Trophoblast cell (in vitro differentiated cells and primary cell): ENCODE measurements around the gene MVK.

Experiments used
- DNase-seq, 2 donors: peaks; one replicate each; pipeline ENCODE4 v3.0.0-alpha.2; 2016
- H2AFZ ChIP-seq: 2 replicates; pipeline ENCODE4 v1.6.1; 2013; ENCODE audit warnings: low read length, moderate library complexity, mild to moderate bottlenecking; ENCODE audit not compliant: insufficient read depth, poor library complexity
- H2AK5ac ChIP-seq: 2 replicates; pipeline ENCODE4 v1.6.1; 2013; ENCODE audit warnings: mild to moderate bottlenecking, low read length
- H2BK120ac ChIP-seq: 2 replicates; pipeline ENCODE4 v1.6.1; 2013; ENCODE audit warnings: low read length, mild to moderate bottlenecking, moderate library complexity; ENCODE audit not compliant: insufficient read depth, poor library complexity
- H2BK12ac ChIP-seq: 2 replicates; pipeline ENCODE4 v1.6.1; 2013; ENCODE audit warnings: mild to moderate bottlenecking, low read length, moderate library complexity
- H2BK5ac ChIP-seq: 2 replicates; pipeline ENCODE4 v1.6.1; 2013; ENCODE audit warnings: low read length, low read depth, moderate library complexity, mild to moderate bottlenecking; ENCODE audit not compliant: poor library complexity
- H3K14ac ChIP-seq: 2 replicates; pipeline ENCODE4 v1.6.1; 2013; ENCODE audit warnings: mild to moderate bottlenecking, low read length
- H3K18ac ChIP-seq: 2 replicates; pipeline ENCODE4 v1.6.1; 2013; ENCODE audit warnings: mild to moderate bottlenecking, low read length
- H3K23ac ChIP-seq: 2 replicates; pipeline ENCODE4 v1.6.1; 2013; ENCODE audit warnings: low read length
- H3K27ac ChIP-seq: 2 replicates; pipeline ENCODE4 v1.5.1; 2013; ENCODE audit warnings: low read depth, mild to moderate bottlenecking, inconsistent platforms, low read length, moderate library complexity
- H3K27me3 ChIP-seq: 2 replicates; pipeline ENCODE4 v1.6.1; 2013; ENCODE audit warnings: inconsistent platforms, mild to moderate bottlenecking, low read length, moderate library complexity; ENCODE audit not compliant: insufficient read depth
- H3K36me3 ChIP-seq, 2 experiments: 1 replicate in 1 of 2; 2 replicates in 1 of 2; pipeline ENCODE4 v1.6.1; 2013; ENCODE audit warnings: low read length in 2 of 2, mild to moderate bottlenecking in 2 of 2, moderate library complexity in 1 of 2; ENCODE audit not compliant: insufficient read depth in 2 of 2, control insufficient read depth in 1 of 2
- H3K4ac ChIP-seq: 2 replicates; pipeline ENCODE4 v1.6.1; 2013; ENCODE audit warnings: low read depth, mild to moderate bottlenecking, low read length, moderate library complexity
- H3K4me1 ChIP-seq, 2 experiments: 1 replicate in 1 of 2; 2 replicates in 1 of 2; pipeline ENCODE4 v1.6.1; 2013; ENCODE audit warnings: low read length in 2 of 2, mild to moderate bottlenecking in 2 of 2, moderate library complexity in 1 of 2; ENCODE audit not compliant: insufficient read depth in 2 of 2, control insufficient read depth in 1 of 2
- H3K4me2 ChIP-seq: 2 replicates; pipeline ENCODE4 v1.6.1; 2013; ENCODE audit warnings: inconsistent platforms, mild to moderate bottlenecking, low read length, moderate library complexity
- H3K4me3 ChIP-seq: 2 replicates; pipeline ENCODE4 v1.5.1; 2013; ENCODE audit warnings: mild to moderate bottlenecking, low read depth, low read length, inconsistent platforms
- H3K79me1 ChIP-seq: one replicate; pipeline ENCODE4 v1.6.1; 2013; ENCODE audit warnings: low read length
- H3K79me2 ChIP-seq: 2 replicates; pipeline ENCODE4 v1.6.1; 2013; ENCODE audit warnings: low read length, mild to moderate bottlenecking; ENCODE audit not compliant: control insufficient read depth, insufficient read depth, poor library complexity
- H3K9ac ChIP-seq: 2 replicates; pipeline ENCODE4 v1.6.1; 2013; ENCODE audit warnings: mild to moderate bottlenecking, low read length
- H3K9me3 ChIP-seq: 2 replicates; pipeline ENCODE4 v1.6.1; 2013; ENCODE audit warnings: low read depth, mild to moderate bottlenecking, control low read depth, inconsistent platforms, low read length; ENCODE audit not compliant: insufficient read depth
- H4K12ac ChIP-seq: 2 replicates; pipeline ENCODE4 v1.6.1; 2013; ENCODE audit warnings: low read depth, mild to moderate bottlenecking, low read length, moderate library complexity
- H4K8ac ChIP-seq: 2 replicates; pipeline ENCODE4 v1.6.1; 2013; ENCODE audit warnings: low read depth, mild to moderate bottlenecking, low read length, moderate library complexity
- H4K91ac ChIP-seq: one replicate; pipeline ENCODE4 v1.6.1; 2013; ENCODE audit warnings: low read depth, mild to moderate bottlenecking, low read length, moderate library complexity
- WGBS: extraction: QIAGEN DNeasy Blood & Tissue Kit; methylation state at CpG from one replicate; pipeline ENCODE4 v1.1.7; 2013; ENCODE audit warnings: missing lambda C conversion rate; ENCODE audit not compliant: insufficient read length, insufficient coverage; ENCODE audit errors: extremely low coverage; 5-methylcytosine and 5-hydroxymethylcytosine counted together

Gene MVK

GRCh38 chr12:109586385-109587296 lies 13.0 kb downstream of the MVK start:
- Histone ChIP-seq H2AFZ (no peak overlapping the region), H4K12ac (no peak overlapping the region), H3K18ac (no peak overlapping the region), H2BK5ac (no peak overlapping the region), H2BK120ac (no peak overlapping the region), H3K4ac (no peak overlapping the region), H3K27me3 (no peaks in the 10 kb centered on the region), H3K9ac (no peak overlapping the region), H3K4me1 (peaks cover 0 to under 1% of the 10 kb centered on the region in 2 experiments), H2BK12ac (no peak overlapping the region), H3K23ac (no peak overlapping the region), H3K36me3 (peaks cover 67 to 77% of the 10 kb centered on the region in 2 experiments), H3K4me2 (no peak overlapping the region), H3K9me3 (no peaks in the 10 kb centered on the region), H3K79me1 (no peaks in the 10 kb centered on the region), H3K4me3 (no peak overlapping the region), H3K79me2 (no peaks in the 10 kb centered on the region), H4K8ac (no peak overlapping the region), H3K14ac (no peak overlapping the region), H2AK5ac (no peak overlapping the region), H3K27ac (no peak overlapping the region), H4K91ac (no peak overlapping the region)
- DNase-seq = no peak
- WGBS = no CpG with 5 or more reads among the region's 10 CpGs

GRCh38 chr12:109587921-109588320 lies 14.3 kb downstream of the MVK start:
- Histone ChIP-seq H3K23ac (no peak overlapping the region), H4K91ac (no peak overlapping the region), H3K4me2 (no peak overlapping the region), H3K4me3 (no peak overlapping the region), H3K27ac (no peak overlapping the region), H3K79me1 (no peaks in the 10 kb centered on the region), H3K9ac (no peak overlapping the region), H2BK12ac (no peak overlapping the region), H3K27me3 (no peaks in the 10 kb centered on the region), H3K79me2 (no peaks in the 10 kb centered on the region), H3K18ac (no peak overlapping the region), H3K4ac (no peak overlapping the region), H3K36me3 (peaks cover 75 to 83% of the 10 kb centered on the region in 2 experiments), H3K14ac (no peak overlapping the region), H3K4me1 (no peaks in the 10 kb centered on the region), H2AFZ (no peak overlapping the region), H2BK5ac (no peak overlapping the region), H2BK120ac (no peak overlapping the region), H4K12ac (no peak overlapping the region), H4K8ac (no peak overlapping the region), H3K9me3 (no peaks in the 10 kb centered on the region), H2AK5ac (no peak overlapping the region)
- DNase-seq = no peak
- WGBS = no CpG with 5 or more reads among the region's 18 CpGs

- Histone ChIP-seq H4K91ac (no peak overlapping the region), H3K14ac (no peak overlapping the region), H3K27ac (no peak overlapping the region), H2BK120ac (no peak overlapping the region), H3K4ac (no peak overlapping the region), H2BK12ac (no peak overlapping the region), H2AFZ (no peak overlapping the region), H2BK5ac (no peak overlapping the region), H3K9me3 (no peaks in the 10 kb centered on the region), H3K36me3 (peaks cover 82 to 87% of the 10 kb centered on the region in 2 experiments), H3K79me1 (no peaks in the 10 kb centered on the region), H2AK5ac (no peak overlapping the region), H3K23ac (no peak overlapping the region), H3K9ac (no peak overlapping the region), H3K4me2 (no peak overlapping the region), H3K79me2 (no peaks in the 10 kb centered on the region), H3K4me3 (no peak overlapping the region), H3K18ac (no peak overlapping the region), H4K12ac (no peak overlapping the region), H4K8ac (no peak overlapping the region), H3K27me3 (no peaks in the 10 kb centered on the region), H3K4me1 (no peaks in the 10 kb centered on the region)
- whole genome bisulfite sequencing = no CpG with 5 or more reads among the region's 26 CpGs
- DNase-seq = no peak
These were observed 15.1 kb downstream of the MVK start for GRCh38 chr12:109588461-109589239.

- no CpG with 5 or more reads among the region's 7 CpGs for WGBS
- H2AK5ac ChIP-seq = no peak overlapping the region
These were observed 15.6 kb downstream of the MVK start for GRCh38 chr12:109589240-109589590.

More at GRCh38 chr12:109589240-109589590, 15.6 kb downstream of the MVK start:
- Histone ChIP-seq H4K8ac (no peak overlapping the region), H3K36me3 (peaks cover 82 to 85% of the 10 kb centered on the region in 2 experiments), H3K4me2 (no peak overlapping the region), H3K4ac (no peak overlapping the region), H4K12ac (no peak overlapping the region), H3K4me1 (no peaks in the 10 kb centered on the region), H3K79me2 (no peaks in the 10 kb centered on the region), H3K14ac (no peak overlapping the region), H3K4me3 (no peak overlapping the region), H2BK12ac (no peak overlapping the region), H3K9me3 (no peaks in the 10 kb centered on the region), H3K27ac (no peak overlapping the region), H3K79me1 (no peaks in the 10 kb centered on the region), H3K27me3 (no peaks in the 10 kb centered on the region), H3K23ac (no peak overlapping the region), H4K91ac (no peak overlapping the region), H2BK120ac (no peak overlapping the region), H2BK5ac (no peak overlapping the region), H2AFZ (no peak overlapping the region), H3K9ac (no peak overlapping the region), H3K18ac (no peak overlapping the region)
- no peak for DNase-seq
